Activated CD4-positive, alpha-beta T cell treated with anti-CD3 and anti-CD28 coated beads, Interleukin-2, amount 50 U/mL, for 1 hour (primary cell): ENCODE measurements around the gene SH3GL1.
A peak's percentile ranks its signal among the peaks of the same experiment; 100 is the strongest.

Experiments
- DNase-seq: peaks from one replicate; pipeline ENCODE4 v3.0.0-alpha.2; 2020

Gene SH3GL1

GRCh38 chr19:4396949-4397783 lies 3.2 kb downstream of the SH3GL1 start:
- DNase-seq, result no peak

- DNase-seq, result no peak
Measured at GRCh38 chr19:4393947-4394590, 6.3 kb downstream of the SH3GL1 start.

- no peak for DNase-seq
Measured at GRCh38 chr19:4391701-4392483, 8.5 kb downstream of the SH3GL1 start.

DNA sequence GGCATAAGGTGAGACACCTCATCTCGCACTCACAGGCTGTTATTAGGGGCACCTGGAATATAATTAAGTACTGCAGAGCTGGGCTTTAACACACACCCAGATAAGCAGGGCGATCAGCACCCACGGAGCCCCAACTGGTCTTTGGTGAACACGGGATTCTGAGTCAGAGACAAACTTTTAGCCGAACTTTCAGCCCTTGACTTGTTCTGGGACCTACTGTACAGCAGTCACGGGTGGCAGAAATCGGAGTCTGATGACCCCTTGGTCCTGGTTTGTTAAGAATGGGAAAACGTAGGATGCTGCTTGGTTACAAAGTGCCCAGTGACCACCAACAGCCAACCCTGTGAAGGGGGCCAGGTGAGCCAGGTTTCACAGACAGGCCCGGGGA lies 9.0 kb downstream of the SH3GL1 start:
- no peak for DNase-seq

- no peak for DNase-seq
Measured at GRCh38 chr19:4390567-4391305, 9.6 kb downstream of the SH3GL1 start.

GRCh38 chr19:4390017-4390566 lies 10.3 kb downstream of the SH3GL1 start:
- no peak for DNase-seq

GRCh38 chr19:4389511-4390016 lies 10.8 kb downstream of the SH3GL1 start:
- no peak for DNase-seq

- DNase-seq, result no peak
Measured at GRCh38 chr19:4389064-4389375, 11.3 kb downstream of the SH3GL1 start.

DNA sequence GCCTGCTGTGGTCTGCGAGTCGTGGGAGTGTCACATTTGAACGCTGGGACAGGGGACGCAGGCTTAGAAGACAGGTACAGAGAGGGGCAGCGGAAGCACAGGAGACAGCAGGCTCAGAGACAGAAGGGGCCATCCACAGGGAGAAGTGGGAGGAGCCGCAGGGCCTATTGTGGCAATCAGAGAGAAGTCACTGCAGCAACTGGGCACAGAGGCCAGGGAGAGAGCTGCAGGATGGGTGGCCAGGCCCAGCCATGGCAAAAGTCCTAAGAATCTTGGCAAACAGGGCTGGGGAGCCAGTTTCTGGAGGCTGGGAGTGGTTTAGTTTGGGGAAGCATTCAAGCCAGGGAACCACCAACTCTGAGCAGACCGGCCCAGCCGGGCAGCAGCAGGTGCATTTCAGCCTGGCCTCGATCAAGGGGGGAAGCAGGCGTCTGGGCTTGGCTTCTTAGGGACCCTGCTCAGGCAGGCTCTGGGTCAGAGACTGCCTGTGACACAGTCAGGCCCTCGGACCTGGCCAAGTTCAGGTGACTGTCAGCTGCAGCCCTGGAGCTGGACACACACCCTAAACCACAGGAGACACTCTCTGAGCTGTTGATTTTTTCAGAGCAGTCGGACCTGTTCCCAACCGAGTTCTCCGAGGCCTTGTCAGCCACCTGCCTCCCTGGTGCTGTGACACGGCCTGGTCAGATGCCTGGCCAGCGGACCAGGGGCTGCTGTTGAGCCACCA lies 11.8 kb downstream of the SH3GL1 start:
- DNase-seq, result no peak

DNA sequence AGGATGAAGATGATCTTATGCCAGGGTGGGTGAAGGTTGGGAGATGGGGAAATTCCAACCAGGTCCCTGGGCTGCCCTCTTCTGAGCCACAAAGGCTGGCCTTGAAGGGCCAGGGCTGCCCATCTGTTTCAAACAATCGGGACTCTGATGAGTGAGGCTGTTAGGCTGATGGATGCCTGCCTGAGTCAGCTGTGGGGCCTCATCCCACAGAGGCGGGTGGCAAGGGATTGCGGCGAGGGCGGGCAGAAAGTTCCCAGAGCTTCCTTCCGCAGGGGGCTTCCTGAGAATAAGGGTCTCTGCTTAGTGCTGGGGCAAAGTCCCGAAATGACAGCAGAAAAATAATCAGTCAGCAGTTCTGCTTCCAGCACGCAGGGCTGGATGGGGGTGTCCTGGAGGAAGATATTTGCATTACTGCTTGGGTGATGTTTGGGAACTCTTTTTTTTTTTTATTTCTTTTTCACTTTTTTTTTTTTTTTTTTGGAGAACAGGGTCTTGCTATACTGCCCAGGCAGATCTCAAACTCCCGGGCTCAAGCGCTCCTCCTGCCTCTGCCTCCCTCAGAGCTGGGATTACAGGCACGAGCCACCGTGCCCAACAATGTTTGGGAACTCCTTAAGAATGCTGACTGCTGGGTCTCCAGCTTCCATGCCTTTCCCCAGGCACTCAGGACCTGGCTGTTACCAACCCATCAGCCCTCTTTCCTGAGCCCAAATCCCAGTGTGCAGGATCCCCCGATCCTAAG lies 14.1 kb downstream of the SH3GL1 start:
- no peak for DNase-seq

DNA sequence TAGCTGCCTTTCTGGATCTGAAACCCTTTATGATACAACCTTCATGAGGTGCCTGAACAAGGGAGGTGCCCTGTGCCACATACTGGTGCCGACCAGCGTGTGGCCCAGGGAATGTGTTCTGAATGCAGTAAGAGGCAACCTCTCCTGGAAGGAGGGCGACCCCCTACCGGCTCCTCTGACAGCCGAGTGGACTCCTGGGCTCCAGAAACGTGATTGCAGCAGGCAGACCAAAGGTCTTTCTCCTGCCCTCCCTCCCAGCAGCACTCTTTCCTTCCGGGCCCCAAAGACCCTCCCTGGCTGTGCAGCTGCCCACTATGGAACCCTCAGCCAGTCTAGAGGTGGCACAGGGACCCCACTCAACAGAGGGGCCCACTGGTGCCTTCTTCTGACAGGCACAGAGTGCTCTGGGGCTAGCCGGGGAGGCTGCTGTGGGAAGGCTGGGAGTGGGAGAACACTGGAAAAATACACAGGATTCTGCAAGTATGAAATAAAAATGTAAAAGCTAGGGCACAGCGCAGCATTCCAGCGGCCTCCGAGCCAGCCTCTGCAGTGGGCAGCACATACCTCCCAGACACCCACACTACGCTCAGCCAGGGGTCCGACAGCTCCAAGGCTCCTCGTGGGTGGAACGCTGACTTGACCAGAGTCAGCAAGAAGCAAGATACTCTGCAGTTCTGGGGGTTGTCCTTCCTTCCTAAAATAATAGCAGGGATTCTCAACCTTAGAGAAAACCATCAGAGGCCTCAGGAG lies 14.9 kb downstream of the SH3GL1 start:
- DNase-seq, result no peak

DNA sequence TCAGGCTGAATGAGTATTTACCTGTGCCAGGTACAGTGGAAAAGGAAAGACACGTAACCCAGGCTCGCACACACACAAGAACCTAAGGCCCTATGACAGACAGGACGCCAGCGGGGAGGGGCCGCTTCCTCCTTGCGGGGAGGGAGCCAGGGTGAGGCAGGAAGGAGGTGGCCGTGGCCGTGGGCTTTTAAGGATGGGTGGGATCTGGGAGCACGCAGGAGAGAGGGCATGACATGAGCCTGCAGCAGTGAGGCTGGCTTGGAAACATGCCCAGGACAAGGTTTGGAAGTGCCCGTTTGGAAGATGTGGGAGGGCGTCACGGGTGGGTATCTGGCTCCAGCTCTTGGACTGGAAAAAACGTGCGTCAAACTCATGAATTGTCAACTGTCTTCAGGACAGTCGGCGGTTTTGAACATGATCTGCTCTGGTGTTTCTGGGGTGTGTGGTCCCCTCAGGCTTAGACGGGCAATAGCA lies 20.1 kb downstream of the SH3GL1 start:
- DNase-seq, result peak; percentile 65

DNA sequence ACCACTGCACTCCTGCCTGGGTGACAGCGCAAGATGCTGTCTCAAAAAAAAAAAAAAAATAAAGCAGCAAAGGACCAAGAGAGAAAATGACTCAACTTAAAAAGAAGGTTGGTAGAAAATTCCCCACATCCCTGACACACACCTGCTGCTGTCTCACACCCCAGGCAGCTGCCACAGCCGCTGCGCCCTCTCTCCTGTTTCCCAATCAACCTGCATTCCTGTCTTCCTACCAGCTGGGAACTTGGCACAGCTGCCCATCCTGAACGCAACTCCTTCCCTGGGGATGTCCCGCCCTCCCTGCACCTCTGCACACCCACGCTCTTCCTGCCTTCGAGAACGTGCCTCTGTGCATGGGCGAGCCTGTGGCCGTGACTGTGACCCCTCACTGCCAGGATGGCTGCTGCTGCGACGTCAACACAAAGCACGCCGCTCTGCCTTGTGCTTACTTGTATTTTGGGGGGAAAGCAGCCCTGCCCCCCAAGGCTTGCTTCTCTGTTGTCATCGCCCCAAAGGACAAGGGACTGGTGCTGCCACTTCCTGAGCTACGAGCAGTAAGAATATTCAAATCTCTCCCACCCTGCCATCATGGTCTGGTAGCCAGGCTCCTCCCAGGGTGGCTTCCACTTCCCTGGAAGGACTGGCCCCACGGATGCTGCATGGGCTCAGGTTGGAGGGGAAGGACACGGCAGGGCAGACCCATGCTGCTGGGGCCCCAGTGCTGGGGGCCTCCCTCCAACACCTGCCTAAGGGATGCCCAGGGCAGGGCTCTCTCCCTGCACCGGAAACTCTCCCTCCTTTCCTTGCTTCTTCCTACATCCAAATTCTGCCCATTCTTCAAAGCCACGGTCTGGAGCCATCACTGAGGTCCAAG lies 20.7 kb downstream of the SH3GL1 start:
- no peak for DNase-seq

GRCh38 chr19:4378886-4379285 lies 21.5 kb downstream of the SH3GL1 start:
- no peak for DNase-seq

DNA sequence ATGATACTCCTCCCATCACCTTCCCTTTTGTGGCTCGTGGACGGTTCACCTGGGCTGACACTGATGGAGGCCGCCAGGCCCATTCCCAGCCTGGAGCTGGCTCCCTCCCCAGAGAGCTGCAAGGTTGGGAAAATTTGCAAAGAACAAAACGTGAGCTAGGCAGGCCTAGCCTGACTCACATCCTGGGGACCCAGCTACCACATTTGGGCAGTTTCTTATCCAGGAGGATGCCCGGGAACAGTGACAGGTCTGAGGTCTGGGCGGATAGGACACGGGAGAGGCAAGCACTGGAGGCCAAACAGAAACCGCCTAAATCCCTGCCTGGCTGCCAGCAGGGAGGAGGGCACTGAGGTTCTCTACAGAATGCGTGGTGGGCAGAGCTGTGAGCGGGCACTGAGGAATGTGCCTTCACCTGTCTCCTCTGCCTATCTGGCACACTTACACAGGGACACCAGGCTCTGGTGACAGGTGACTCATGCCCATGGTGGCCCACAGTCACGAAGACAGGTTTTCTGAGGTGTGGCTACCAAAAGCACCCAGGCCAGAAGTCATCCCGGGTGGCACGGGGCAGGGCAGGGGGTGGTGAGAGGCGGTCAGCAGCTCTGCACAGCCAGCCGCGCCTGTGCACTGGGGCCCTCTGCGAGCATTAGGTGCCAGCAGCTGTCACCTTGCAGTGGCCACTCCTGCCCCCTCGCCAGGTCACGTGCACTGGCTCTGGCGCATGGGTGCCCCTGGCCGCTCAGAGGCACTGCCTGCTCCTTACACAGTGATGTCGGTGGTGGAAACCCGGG lies 23.2 kb downstream of the SH3GL1 start:
- DNase-seq, result no peak

DNA sequence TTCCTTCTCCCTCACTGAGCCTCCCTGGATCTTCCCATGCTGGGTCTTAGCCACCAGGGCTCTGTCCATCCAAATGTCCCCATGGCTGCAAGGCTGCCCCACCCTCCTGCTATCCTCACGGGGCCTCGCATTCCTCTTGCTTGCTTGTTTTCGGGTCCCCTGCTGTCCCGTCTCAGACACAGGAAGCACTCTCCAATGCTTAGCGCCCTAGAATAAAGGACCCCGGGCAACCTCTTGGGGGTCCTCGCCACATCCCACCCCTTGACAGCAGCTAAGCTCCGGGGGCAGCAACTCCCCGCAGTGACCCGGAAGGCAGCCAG lies 23.7 kb downstream of the SH3GL1 start:
- no peak for DNase-seq

DNA sequence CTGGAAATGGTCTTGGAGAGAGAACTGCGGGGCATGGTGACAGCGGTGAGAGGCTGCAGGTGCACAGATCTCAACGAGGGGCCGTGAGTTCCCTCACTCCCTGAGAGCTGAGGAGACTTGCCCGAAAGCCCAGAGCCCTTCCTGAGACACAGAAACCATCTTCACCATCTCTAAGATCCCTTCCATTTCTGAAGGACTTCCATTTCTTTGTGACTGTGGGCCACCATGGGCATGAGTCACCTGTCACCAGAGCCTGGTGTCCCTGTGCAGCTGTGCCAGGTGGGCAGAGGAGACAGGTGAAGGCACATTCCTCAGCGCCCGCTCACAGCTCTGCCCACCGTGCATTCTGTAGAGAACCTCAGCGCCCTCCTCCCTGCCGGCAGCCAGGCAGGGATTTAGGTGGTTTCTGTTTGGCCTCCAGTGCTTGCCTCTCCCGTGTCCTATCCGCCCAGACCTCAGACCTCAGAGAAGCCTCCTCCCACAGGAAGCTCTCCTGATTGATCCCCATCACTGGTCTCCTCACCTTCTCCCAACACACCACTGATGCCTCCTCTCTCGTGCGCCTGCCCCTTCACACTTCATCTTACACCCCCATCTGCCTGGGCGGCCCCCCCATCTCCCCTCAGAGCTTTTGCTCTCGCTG lies 24.2 kb downstream of the SH3GL1 start:
- no peak for DNase-seq
